ENCODE data around the gene DLG5. TPM values are rescaled to one million over a fixed set of nuclear protein-coding genes. Genes with fewer than 3 reads are reported as not detected.

DLG5 gene
- total RNA-seq, 1 donor from 2014 or later: 32.9 TPM

DNA sequence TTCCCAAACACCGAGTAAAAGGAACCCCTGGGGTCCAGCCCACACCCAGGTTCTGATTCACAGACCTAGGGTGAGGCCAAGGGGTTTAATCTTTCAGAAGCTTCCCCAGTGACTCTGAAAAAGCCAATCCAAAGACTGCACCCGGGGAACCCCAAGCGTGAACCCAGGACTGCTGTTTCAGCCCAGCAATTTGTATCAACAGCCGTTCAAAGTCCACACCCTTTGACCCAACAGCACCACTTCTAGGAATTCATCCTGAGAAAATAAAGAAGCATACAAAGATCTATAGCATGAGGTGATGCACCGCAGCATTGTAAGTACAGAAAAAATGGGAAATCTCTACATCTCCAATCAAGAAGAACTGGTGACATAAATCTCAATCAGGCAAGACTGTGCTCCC is 24.4 kb downstream of the DLG5 start:
- H3K27me3 ChIP-seq: no peaks in the 10 kb centered on the region
- TF ChIP-seq, protein P1, sequence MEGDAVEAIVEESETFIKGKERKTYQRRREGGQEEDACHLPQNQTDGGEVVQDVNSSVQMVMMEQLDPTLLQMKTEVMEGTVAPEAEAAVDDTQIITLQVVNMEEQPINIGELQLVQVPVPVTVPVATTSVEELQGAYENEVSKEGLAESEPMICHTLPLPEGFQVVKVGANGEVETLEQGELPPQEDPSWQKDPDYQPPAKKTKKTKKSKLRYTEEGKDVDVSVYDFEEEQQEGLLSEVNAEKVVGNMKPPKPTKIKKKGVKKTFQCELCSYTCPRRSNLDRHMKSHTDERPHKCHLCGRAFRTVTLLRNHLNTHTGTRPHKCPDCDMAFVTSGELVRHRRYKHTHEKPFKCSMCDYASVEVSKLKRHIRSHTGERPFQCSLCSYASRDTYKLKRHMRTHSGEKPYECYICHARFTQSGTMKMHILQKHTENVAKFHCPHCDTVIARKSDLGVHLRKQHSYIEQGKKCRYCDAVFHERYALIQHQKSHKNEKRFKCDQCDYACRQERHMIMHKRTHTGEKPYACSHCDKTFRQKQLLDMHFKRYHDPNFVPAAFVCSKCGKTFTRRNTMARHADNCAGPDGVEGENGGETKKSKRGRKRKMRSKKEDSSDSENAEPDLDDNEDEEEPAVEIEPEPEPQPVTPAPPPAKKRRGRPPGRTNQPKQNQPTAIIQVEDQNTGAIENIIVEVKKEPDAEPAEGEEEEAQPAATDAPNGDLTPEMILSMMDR (IDR thresholded peaks at IDR 0.05): no peak
- H3K9me3 ChIP-seq: no peaks in the 10 kb centered on the region
- H3K4me3 ChIP-seq: no peak overlapping the region
- peaks cover 0 to 23% of the 10 kb centered on the region in 2 donors for H3K4me1 ChIP-seq
- H3K27ac ChIP-seq: no peak overlapping the region
- DNase-seq (ENCODE audit: low spot score in 2 of 2): no peak
- no peaks in the 10 kb centered on the region for H3K36me3 ChIP-seq
- intact Hi-C loops (cut with DNase I): no loop called here

DNA sequence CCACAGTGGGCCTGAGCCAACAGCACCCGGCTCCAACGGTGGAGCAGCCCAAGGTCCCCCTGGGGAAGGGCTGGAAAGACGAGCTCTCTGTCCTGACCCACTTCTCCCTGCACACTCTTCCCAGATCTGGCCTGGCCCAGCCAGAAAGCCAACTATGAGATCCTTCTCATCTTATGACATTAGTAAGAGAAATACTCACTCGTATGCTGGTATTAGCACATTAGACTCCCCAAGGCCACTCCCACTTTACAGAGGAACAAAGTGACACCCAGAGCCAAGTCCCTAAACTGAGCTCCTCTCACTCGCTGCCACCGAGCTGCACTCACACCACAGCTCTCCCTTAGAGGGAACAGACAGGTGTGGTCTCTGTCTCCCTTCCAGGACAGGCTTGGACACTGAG is 24.8 kb downstream of the DLG5 start:
- TF ChIP-seq, protein P1 (IDR thresholded peaks at IDR 0.05): no peak
- Histone ChIP-seq H3K36me3 (no peaks in the 10 kb centered on the region), H3K9me3 (no peaks in the 10 kb centered on the region), H3K4me1 (peaks cover 0 to 23% of the 10 kb centered on the region in 2 donors), H3K27me3 (no peaks in the 10 kb centered on the region), H3K4me3 (no peak overlapping the region), H3K27ac (no peak overlapping the region)
- no peak for DNase-seq (ENCODE audit: low spot score in 2 of 2)
- intact Hi-C loops (cut with DNase I): no loop called here

DNA sequence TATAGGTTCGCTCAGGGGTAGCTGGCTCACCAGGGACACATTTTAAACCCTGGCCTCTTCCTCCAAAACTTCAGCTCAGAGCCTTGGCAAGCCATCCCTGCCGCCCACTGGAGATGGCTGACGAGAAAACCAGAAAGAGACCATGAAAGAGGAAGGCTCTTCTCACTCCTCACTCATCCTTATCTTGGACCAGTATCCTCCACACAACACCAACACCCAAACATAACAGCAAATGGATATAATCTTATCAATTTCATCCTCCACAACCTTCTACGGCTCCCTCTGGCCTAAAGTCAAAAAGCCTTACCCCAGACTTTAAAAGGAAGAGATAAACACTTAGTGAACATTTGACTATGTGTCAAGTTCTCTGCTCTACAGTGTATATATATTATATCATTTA is 26.9 kb downstream of the DLG5 start:
- Histone ChIP-seq H3K4me3 (no peak overlapping the region), H3K27me3 (no peaks in the 10 kb centered on the region), H3K27ac (no peak overlapping the region), H3K4me1 (peaks cover 0 to 23% of the 10 kb centered on the region in 2 donors), H3K9me3 (no peaks in the 10 kb centered on the region), H3K36me3 (no peaks in the 10 kb centered on the region)
- DNase-seq (ENCODE audit: low spot score in 2 of 2): no peak
- TF ChIP-seq, protein P1 (IDR thresholded peaks at IDR 0.05): no peak
- intact Hi-C loops (cut with DNase I): no loop called here

DNA sequence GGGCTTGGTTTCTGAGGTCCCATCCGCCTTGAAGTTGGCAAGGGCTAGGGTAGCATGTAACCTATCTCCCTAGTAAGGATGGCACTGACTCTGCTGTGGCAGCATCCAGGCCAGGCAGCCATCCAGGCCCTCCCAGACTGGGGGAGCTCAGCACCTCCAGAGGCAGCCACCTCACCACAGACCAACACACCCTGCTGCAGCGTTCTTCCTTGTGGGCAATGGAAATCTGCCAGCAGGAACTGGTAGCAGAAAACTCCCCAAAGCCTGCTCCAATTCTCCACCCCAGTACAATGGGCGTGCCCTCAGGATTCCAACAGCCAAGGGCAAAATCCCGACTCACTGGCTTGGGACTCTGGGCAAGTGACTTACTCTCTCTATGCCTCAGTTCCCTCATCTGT is 27.5 kb downstream of the DLG5 start:
- TF ChIP-seq, protein P1 (IDR thresholded peaks at IDR 0.05): no peak
- Histone ChIP-seq H3K27ac (no peak overlapping the region), H3K4me3 (no peak overlapping the region), H3K4me1 (peaks cover 0 to 23% of the 10 kb centered on the region in 2 donors), H3K36me3 (no peaks in the 10 kb centered on the region), H3K27me3 (no peaks in the 10 kb centered on the region), H3K9me3 (no peaks in the 10 kb centered on the region)
- DNase-seq (ENCODE audit: low spot score in 2 of 2): no peak
- intact Hi-C loops (cut with DNase I): no loop called here

DNA sequence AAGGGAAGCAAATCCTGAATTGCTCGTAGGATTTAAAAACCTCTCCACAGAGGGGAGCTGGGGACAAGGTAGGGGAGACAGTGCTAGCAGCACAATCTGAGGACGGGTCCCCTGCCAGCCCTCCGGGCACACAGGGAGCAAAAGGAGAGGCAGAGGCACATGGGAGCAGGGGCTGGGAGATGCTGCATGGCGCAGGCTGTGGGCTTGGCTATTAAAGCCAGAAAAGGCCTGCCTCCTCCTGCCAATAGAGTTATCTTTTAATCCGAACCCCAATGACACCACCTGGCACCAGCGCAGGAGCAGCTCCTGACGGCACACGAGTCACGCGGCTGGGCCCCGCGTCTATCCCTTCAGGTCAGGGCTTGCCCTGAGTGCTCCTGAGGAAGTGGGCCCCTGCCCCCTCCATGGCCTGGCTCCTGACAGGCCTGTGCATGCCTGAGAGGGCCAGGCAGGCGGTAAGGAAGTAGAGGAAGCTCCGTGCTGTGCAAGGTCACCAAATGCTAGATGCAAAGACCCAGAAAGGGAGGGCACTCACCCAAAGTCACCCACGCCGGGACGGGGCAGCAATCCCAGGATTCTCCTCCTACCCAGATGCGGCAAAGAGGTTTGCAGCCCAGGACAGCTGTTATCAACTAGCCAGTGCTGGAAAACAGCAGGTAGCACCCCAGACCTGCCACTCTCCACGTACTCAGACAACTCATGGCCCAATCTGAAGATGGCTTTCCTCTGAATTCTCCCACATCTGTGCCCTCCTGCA is 28.1 kb downstream of the DLG5 start:
- intact Hi-C loops (cut with DNase I): no loop called here
- no peak overlapping the region for H3K4me3 ChIP-seq
- H3K9me3 ChIP-seq: no peaks in the 10 kb centered on the region
- H3K36me3 ChIP-seq: no peaks in the 10 kb centered on the region
- DNase-seq (ENCODE audit: low spot score in 2 of 2): no peak
- TF ChIP-seq, protein P1 (IDR thresholded peaks at IDR 0.05): no peak
- no peaks in the 10 kb centered on the region for H3K27me3 ChIP-seq
- peaks cover 0 to 25% of the 10 kb centered on the region in 2 donors for H3K4me1 ChIP-seq
- no peak overlapping the region for H3K27ac ChIP-seq
